GM12865 (cell line): ENCODE results near the gene PIWIL1.

ENCODE experiments used
- DNase-seq: peaks from one replicate; pipeline ENCODE4 v3.0.0; 2010; ENCODE audit warnings: low read depth
- H3K4me3 ChIP-seq: 2 replicates; pipeline ENCODE4 v1.5.1; 2011; ENCODE audit warnings: mild to moderate bottlenecking, low read depth, low read length, control low read depth
- TF ChIP-seq, protein P1 (sequence below): IDR thresholded peaks from 2 replicates; pipeline ENCODE4 v1.5.1; 2011; ENCODE audit warnings: low read length, control low read depth, low read depth, inconsistent platforms; ENCODE audit not compliant: insufficient read depth; ENCODE audit errors: missing control alignments

PIWIL1 gene

DNA sequence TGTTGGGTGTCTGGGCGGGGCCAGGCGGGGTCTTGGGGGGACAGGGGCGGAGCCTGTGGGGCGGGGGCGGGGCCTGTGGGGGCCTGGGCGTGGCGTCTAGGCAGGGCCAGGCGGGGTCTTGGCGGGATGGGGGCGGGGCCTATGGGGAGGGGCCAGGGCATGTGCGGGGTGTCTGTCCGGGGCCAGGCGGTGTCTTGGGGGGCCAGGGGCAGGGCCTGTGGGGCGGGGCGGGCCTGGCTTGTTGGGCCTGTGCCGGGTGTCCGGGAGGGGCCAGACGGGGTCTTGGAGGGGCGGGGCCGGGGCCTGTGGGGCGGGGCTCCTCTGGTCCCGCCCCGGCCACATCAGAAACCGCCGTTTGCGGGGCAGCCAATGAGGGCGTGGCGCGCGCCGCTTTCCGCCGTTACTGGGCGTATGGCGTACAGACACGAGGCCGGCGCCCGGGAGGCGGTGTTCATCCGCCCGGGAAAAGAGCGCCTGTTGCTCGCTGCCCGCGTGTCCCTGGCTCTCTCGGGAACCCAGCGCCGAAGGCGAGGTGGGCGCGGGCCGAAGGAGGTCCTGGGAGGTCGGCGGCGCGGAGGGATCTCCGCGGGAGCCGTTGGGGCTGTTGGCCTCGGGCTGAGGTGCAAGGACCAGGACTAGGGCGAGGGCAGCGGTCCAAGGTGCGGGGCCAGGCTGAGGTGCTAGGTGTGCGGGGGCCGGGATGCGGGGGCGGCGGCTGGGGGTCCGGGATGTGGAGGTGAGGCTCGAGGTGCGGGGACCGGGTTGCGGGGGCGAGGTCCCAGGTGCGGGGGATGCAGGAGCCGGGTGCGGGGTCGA lies at the start of gene PIWIL1:
Gene PIWIL1, plus strand, starts transcription at position 400 of the 816 bp plus-strand sequence. CDS start 4,705 bp downstream, outside the sequence.
- no peak within 1 kb of the TSS for H3K4me3 ChIP-seq
- no peak for DNase-seq
- TF ChIP-seq, protein P1, sequence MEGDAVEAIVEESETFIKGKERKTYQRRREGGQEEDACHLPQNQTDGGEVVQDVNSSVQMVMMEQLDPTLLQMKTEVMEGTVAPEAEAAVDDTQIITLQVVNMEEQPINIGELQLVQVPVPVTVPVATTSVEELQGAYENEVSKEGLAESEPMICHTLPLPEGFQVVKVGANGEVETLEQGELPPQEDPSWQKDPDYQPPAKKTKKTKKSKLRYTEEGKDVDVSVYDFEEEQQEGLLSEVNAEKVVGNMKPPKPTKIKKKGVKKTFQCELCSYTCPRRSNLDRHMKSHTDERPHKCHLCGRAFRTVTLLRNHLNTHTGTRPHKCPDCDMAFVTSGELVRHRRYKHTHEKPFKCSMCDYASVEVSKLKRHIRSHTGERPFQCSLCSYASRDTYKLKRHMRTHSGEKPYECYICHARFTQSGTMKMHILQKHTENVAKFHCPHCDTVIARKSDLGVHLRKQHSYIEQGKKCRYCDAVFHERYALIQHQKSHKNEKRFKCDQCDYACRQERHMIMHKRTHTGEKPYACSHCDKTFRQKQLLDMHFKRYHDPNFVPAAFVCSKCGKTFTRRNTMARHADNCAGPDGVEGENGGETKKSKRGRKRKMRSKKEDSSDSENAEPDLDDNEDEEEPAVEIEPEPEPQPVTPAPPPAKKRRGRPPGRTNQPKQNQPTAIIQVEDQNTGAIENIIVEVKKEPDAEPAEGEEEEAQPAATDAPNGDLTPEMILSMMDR, result no peak

GRCh38 chr12:130288206-130288605 lies 49.5 kb upstream of the PIWIL1 start:
- TF ChIP-seq, protein P1, result no peak
- no peak overlapping the region for H3K4me3 ChIP-seq
- DNase-seq, result no peak

GRCh38 chr12:130288691-130289090 lies 49.0 kb upstream of the PIWIL1 start:
- TF ChIP-seq, protein P1, result no peak
- DNase-seq, result no peak
- no peak overlapping the region for H3K4me3 ChIP-seq

GRCh38 chr12:130290114-130290513 lies 47.6 kb upstream of the PIWIL1 start:
- DNase-seq, result no peak
- H3K4me3 ChIP-seq, result no peak overlapping the region
- TF ChIP-seq, protein P1, result no peak

DNA sequence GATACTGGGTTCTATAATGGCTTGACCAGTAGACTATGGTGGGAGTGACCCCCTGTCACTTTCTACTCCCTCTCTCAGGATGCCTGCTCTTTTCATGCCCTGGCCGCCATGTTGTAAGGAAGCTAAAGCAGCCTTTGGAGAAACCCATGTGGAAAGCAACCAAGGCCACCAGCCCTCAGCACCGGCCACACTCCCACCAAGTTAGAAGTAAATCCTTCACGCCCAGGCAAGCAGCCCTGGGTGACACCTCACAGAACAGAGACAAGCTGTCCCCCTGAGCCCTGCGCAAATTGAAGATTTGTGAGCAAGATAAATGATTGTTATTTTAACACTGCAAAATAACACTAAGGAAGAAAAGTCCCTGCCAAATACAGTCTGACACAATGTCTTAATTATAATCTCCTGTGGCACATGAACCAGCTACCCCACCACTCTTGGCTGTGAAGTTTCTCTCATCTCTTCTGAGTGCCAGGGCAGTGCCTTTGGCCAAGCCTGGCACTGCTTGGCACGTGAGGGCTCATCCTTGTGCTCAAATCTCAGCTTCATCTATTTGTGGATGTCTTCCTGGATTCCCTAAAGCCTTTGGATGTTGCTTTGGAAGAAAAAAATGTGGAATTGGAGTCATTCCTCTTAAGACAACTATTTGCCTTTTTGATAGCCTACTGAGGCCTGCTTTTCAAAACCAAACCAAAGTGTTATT lies 39.2 kb upstream of the PIWIL1 start:
- no peak overlapping the region for H3K4me3 ChIP-seq
- TF ChIP-seq, protein P1, result no peak
- DNase-seq, result no peak

- DNase-seq, result no peak
- no peak overlapping the region for H3K4me3 ChIP-seq
- TF ChIP-seq, protein P1, result no peak
These were observed 38.1 kb upstream of the PIWIL1 start for GRCh38 chr12:130299574-130299973.
